Measurements from ENCODE around the gene LCE3D. TPM values are rescaled to one million over a fixed set of nuclear protein-coding genes. Genes with fewer than 3 reads are reported as not detected.
"Not testable (repeated sequence)": the region's sequence is repeated elsewhere in the genome, so short reads cannot be mapped to it uniquely, and the experiment has no call there.

Gene LCE3D
- total and polyA plus RNA-seq, 9 donors: not detected

GRCh38 chr1:152585586-152585985, 5.3 kb upstream of the LCE3D start:
- no peak overlapping the region for H3K4me3 ChIP-seq
- intact Hi-C loops (cut with DNase I): no loop called here
- H3K9me3 ChIP-seq: no peaks in the 10 kb centered on the region
- no peaks in the 10 kb centered on the region for H3K27me3 ChIP-seq
- TF ChIP-seq POLR2A (IDR thresholded peaks at IDR 0.05) (no peak), EP300 (IDR thresholded peaks at IDR 0.05) (no peak), CTCF (IDR thresholded peaks at IDR 0.05) (no peak)
- H3K4me1 ChIP-seq (ENCODE audit: insufficient read depth): no peaks in the 10 kb centered on the region
- H3K27ac ChIP-seq: no peak overlapping the region
- DNase-seq: no peak
- WGBS, 3 donors: 44% methylated on average over 1 of the region's 1 CpG; no CpG with 5 or more reads in 2 of the 3 donors
- H3K36me3 ChIP-seq: no peaks in the 10 kb centered on the region

- no peak for DNase-seq
- H3K36me3 ChIP-seq: no peaks in the 10 kb centered on the region
- H3K27me3 ChIP-seq: no peaks in the 10 kb centered on the region
- 51 to 73% (median 65%) methylated on average over 1 of the region's 1 CpG for WGBS, 3 donors
- no peaks in the 10 kb centered on the region for H3K4me1 ChIP-seq (ENCODE audit: insufficient read depth)
- intact Hi-C loops (cut with DNase I): no loop called here
- H3K27ac ChIP-seq: no peak overlapping the region
- H3K4me3 ChIP-seq: no peak overlapping the region
- no peaks in the 10 kb centered on the region for H3K9me3 ChIP-seq
- TF ChIP-seq EP300 (IDR thresholded peaks at IDR 0.05) (no peak), CTCF (IDR thresholded peaks at IDR 0.05) (no peak)
Observed at GRCh38 chr1:152582647-152583046, 2.3 kb upstream of the LCE3D start.

- H3K27me3 ChIP-seq; H3K4me3 ChIP-seq; H3K4me1 ChIP-seq (ENCODE audit: insufficient read depth); DNase-seq; H3K36me3 ChIP-seq; H3K9me3 ChIP-seq; intact Hi-C loops (cut with DNase I); H3K27ac ChIP-seq: not testable (repeated sequence)
- 89 to 93% (median 93%) methylated on average over 8 to 9 of the region's 9 CpGs for WGBS, 3 donors
Observed at GRCh38 chr1:152579526-152579925, 790 bp downstream of the LCE3D start.

GRCh38 chr1:152577168-152577567, 3.1 kb downstream of the LCE3D start:
- DNase-seq: no peak
- Histone ChIP-seq H3K27ac (no peak overlapping the region), H3K4me1 (ENCODE audit: insufficient read depth) (no peaks in the 10 kb centered on the region), H3K36me3 (no peaks in the 10 kb centered on the region), H3K27me3 (no peaks in the 10 kb centered on the region), H3K9me3 (no peaks in the 10 kb centered on the region), H3K4me3 (no peak overlapping the region)
- TF ChIP-seq EP300 (IDR thresholded peaks at IDR 0.05): no peak
- TF ChIP-seq POLR2A (IDR thresholded peaks at IDR 0.05): no peak
- no peak for TF ChIP-seq CTCF (IDR thresholded peaks at IDR 0.05)
- intact Hi-C loops (cut with DNase I): no loop called here
- 71 to 74% (median 72%) methylated on average over 2 of the region's 2 CpGs for WGBS, 3 donors

- TF ChIP-seq POLR2A (IDR thresholded peaks at IDR 0.05): no peak
- no peak for TF ChIP-seq EP300 (IDR thresholded peaks at IDR 0.05)
- TF ChIP-seq CTCF (IDR thresholded peaks at IDR 0.05): no peak
- H3K27ac ChIP-seq: no peak within 1 kb of the TSS
- intact Hi-C loops (cut with DNase I): no loop called here
- no peak within 1 kb of the TSS for H3K4me3 ChIP-seq
- no peak for DNase-seq
- 61 to 81% (median 74%) methylated on average over 1 of the region's 1 CpG for WGBS, 3 donors
- H3K9me3 ChIP-seq: no peaks in the 10 kb centered on the region
- H3K27me3 ChIP-seq: no peaks in the 10 kb centered on the region
- H3K4me1 ChIP-seq (ENCODE audit: insufficient read depth): no peaks in the 10 kb centered on the region
- H3K36me3 ChIP-seq: no peaks in the 10 kb centered on the region
Observed at GRCh38 chr1:152566681-152567080, 13.6 kb downstream of the LCE3D start, which contains the start of gene LCE3E. LCE3E (minus strand) TSS chr1:152566780; CDS start chr1:152566208, 572 bp downstream.

All from ovary (tissue), 9 donors.